Measurements from ENCODE around the gene NOP9.

- TF ChIP-seq CTCF (IDR thresholded peaks at IDR 0.05) (no peak), POLR2A (IDR thresholded peaks at IDR 0.05) (no peak)
Measured at GRCh38 chr14:24267516-24267915, 32.1 kb upstream of the NOP9 start.
